HG03135 (cell line): ENCODE measurements around the gene KCNT1.

Experiments used
- ATAC-seq: cut with Tn5 transposase; IDR thresholded peaks from one replicate; pipeline ENCODE4 v1.9.1; 2021; ENCODE audit warnings: mild to moderate bottlenecking, moderate library complexity; ENCODE audit not compliant: unreplicated experiment

Gene KCNT1

GRCh38 chr9:135698767-135699166 is 3.2 kb upstream of the KCNT1 start:
- no peak for ATAC-seq

GRCh38 chr9:135699440-135699839 is 2.5 kb upstream of the KCNT1 start, which contains the start of gene SOHLH1:
Gene SOHLH1, minus strand, starts transcription at chr9:135699481. Its CDS starts 14 bp downstream, at chr9:135699467.
- ATAC-seq, result no peak

GRCh38 chr9:135700525-135700924 is 1.5 kb upstream of the KCNT1 start:
- no peak for ATAC-seq

- ATAC-seq, result no peak
Measured at GRCh38 chr9:135701067-135701958, 672 bp upstream of the KCNT1 start.

- ATAC-seq, result no peak
Measured at GRCh38 chr9:135703726-135704125, 1.7 kb downstream of the KCNT1 start.

- ATAC-seq, result no peak
Measured at GRCh38 chr9:135704483-135704882, 2.5 kb downstream of the KCNT1 start.

- ATAC-seq, result no peak
Measured at GRCh38 chr9:135705376-135705775, 3.4 kb downstream of the KCNT1 start.

- ATAC-seq, result no peak
Measured at GRCh38 chr9:135706288-135706687, 4.3 kb downstream of the KCNT1 start.

- ATAC-seq, result no peak
Measured at GRCh38 chr9:135707252-135708138, 5.5 kb downstream of the KCNT1 start.

GRCh38 chr9:135708164-135708563 is 6.2 kb downstream of the KCNT1 start:
- no peak for ATAC-seq

GRCh38 chr9:135711391-135711790 is 9.4 kb downstream of the KCNT1 start:
- no peak for ATAC-seq

GRCh38 chr9:135711881-135712280 is 9.9 kb downstream of the KCNT1 start:
- no peak for ATAC-seq

- no peak for ATAC-seq
Measured at GRCh38 chr9:135712613-135713295, 10.8 kb downstream of the KCNT1 start.

GRCh38 chr9:135714242-135715055 is 12.5 kb downstream of the KCNT1 start:
- no peak for ATAC-seq

GRCh38 chr9:135715056-135715595 is 13.1 kb downstream of the KCNT1 start:
- no peak for ATAC-seq

GRCh38 chr9:135716045-135716444 is 14.1 kb downstream of the KCNT1 start:
- ATAC-seq, result no peak

GRCh38 chr9:135717410-135717809 is 15.4 kb downstream of the KCNT1 start:
- no peak for ATAC-seq

- no peak for ATAC-seq
Measured at GRCh38 chr9:135718616-135719015, 16.6 kb downstream of the KCNT1 start.

- ATAC-seq, result no peak
Measured at GRCh38 chr9:135719472-135719871, 17.5 kb downstream of the KCNT1 start.

- ATAC-seq, result no peak
Measured at GRCh38 chr9:135722365-135722764, 20.4 kb downstream of the KCNT1 start.
